Measurements from ENCODE around the gene NIPAL1. TPM values are rescaled to one million over a fixed set of nuclear protein-coding genes. Genes with fewer than 3 reads are reported as not detected.
A peak's percentile ranks its signal among the peaks of the same experiment; 100 is the strongest.
"Not testable (repeated sequence)": the region's sequence is repeated elsewhere in the genome, so short reads cannot be mapped to it uniquely, and the experiment has no call there.

NIPAL1 gene
- total RNA-seq, 6 experiments from 2014 or later = 0.22 to 1.3 (median 0.48) TPM

DNA sequence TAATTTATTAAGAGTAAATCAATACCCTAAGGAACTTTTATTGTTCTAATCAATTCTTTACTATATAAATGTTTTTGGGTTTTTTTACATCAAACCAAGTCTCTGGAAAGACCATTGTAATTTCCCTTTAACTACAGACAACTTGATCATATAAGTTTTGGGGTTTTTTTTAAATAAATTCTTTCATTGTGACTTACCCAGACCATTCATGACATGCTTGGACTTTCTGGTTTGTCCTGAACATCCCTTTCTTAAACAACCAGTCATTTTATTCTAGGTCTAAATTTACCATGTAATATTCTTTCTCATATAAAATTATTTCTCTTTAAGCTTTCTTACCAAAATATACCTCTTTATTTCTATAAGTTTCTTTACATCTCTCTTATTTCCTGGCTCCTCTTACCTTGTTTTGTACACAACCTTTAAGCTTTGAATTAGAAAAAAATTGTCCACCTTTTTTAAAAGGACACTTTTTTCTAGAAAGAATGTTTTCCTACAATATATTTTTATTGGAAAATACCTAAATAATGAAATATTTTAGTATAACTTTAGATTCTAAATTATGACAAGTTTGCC is 8.5 kb upstream of the NIPAL1 start:
- TF ChIP-seq, protein P1, sequence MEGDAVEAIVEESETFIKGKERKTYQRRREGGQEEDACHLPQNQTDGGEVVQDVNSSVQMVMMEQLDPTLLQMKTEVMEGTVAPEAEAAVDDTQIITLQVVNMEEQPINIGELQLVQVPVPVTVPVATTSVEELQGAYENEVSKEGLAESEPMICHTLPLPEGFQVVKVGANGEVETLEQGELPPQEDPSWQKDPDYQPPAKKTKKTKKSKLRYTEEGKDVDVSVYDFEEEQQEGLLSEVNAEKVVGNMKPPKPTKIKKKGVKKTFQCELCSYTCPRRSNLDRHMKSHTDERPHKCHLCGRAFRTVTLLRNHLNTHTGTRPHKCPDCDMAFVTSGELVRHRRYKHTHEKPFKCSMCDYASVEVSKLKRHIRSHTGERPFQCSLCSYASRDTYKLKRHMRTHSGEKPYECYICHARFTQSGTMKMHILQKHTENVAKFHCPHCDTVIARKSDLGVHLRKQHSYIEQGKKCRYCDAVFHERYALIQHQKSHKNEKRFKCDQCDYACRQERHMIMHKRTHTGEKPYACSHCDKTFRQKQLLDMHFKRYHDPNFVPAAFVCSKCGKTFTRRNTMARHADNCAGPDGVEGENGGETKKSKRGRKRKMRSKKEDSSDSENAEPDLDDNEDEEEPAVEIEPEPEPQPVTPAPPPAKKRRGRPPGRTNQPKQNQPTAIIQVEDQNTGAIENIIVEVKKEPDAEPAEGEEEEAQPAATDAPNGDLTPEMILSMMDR (IDR thresholded peaks at IDR 0.05) = no peak
- Mint-ChIP-seq H3K4me1 (ENCODE audit: low read depth) (no peaks in the 10 kb centered on the region), H3K4me3 (no peak overlapping the region), H3K36me3 (ENCODE audit: low read depth) (no peaks in the 10 kb centered on the region), H3K27me3 (ENCODE audit: insufficient read depth) (no peaks in the 10 kb centered on the region; the same call in 1 of the 2 replicates), H3K27ac (no peak overlapping the region), H3K9me3 (peaks cover 25% of the 10 kb centered on the region)
- no peak for DNase-seq

- H3K4me1 Mint-ChIP-seq (ENCODE audit: low read depth); H3K4me3 Mint-ChIP-seq: not testable (repeated sequence)
These were observed 5.7 kb upstream of the NIPAL1 start for GRCh38 chr4:48010906-48011305.

GRCh38 chr4:48011722-48012121 is 4.8 kb upstream of the NIPAL1 start:
- TF ChIP-seq, protein P1 (IDR thresholded peaks at IDR 0.05) = no peak
- peaks cover 16% of the 10 kb centered on the region for H3K9me3 Mint-ChIP-seq
- DNase-seq = no peak
- no peak overlapping the region for H3K27ac Mint-ChIP-seq
- peaks cover 6% of the 10 kb centered on the region for H3K4me1 Mint-ChIP-seq (ENCODE audit: low read depth)
- H3K36me3 Mint-ChIP-seq (ENCODE audit: low read depth) = no peaks in the 10 kb centered on the region
- peaks cover 3% of the 10 kb centered on the region; the same call in 1 of the 2 replicates for H3K27me3 Mint-ChIP-seq (ENCODE audit: insufficient read depth)
- H3K4me3 Mint-ChIP-seq = no peak overlapping the region

More at GRCh38 chr4:48010906-48011305, 5.7 kb upstream of the NIPAL1 start:
- H3K9me3 Mint-ChIP-seq = peaks cover 24% of the 10 kb centered on the region
- not testable (repeated sequence) for H3K27ac Mint-ChIP-seq; H3K36me3 Mint-ChIP-seq (ENCODE audit: low read depth); H3K27me3 Mint-ChIP-seq (ENCODE audit: insufficient read depth); DNase-seq

GRCh38 chr4:48012824-48013223 is 3.7 kb upstream of the NIPAL1 start:
- TF ChIP-seq, protein P1 (IDR thresholded peaks at IDR 0.05) = no peak
- Mint-ChIP-seq H3K36me3 (ENCODE audit: low read depth) (no peaks in the 10 kb centered on the region), H3K27ac (no peak overlapping the region), H3K27me3 (ENCODE audit: insufficient read depth) (peaks cover 5% of the 10 kb centered on the region; the same call in 1 of the 2 replicates), H3K4me3 (no peak overlapping the region), H3K4me1 (ENCODE audit: low read depth) (peaks cover 10% of the 10 kb centered on the region), H3K9me3 (peaks cover 8% of the 10 kb centered on the region; the same call in 1 of the 2 replicates)
- DNase-seq = no peak

GRCh38 chr4:48015216-48015615 is 1.4 kb upstream of the NIPAL1 start:
- TF ChIP-seq, protein P1 (IDR thresholded peaks at IDR 0.05) = no peak
- Mint-ChIP-seq H3K27ac (no peak overlapping the region), H3K27me3 (ENCODE audit: insufficient read depth) (peaks cover 5% of the 10 kb centered on the region), H3K4me3 (no peak overlapping the region), H3K4me1 (ENCODE audit: low read depth) (peaks cover 10% of the 10 kb centered on the region), H3K9me3 (no peaks in the 10 kb centered on the region), H3K36me3 (ENCODE audit: low read depth) (no peaks in the 10 kb centered on the region)
- DNase-seq = no peak

DNA sequence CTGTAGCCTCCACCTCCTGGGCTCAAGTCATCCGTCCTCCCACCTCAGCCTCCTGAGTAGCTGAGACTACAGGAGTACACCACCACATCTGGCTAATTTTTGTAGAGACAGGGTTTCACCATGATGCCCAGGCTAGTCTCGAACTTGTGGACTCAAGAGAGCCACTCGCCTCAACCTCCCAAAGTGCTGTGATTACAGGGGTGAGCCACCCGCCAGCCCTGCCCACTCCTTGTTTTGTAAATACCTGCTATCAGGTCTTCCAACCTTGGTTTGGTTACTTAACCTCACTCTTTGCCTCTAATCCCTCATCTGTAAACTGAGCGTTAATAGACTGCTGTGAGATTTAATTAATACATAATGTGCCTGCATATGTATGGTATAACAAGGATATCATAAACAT is 894 bp upstream of the NIPAL1 start:
- Mint-ChIP-seq H3K4me3 (peak overlapping the region; percentile 86), H3K27ac (no peak overlapping the region), H3K4me1 (ENCODE audit: low read depth) (peaks cover 10% of the 10 kb centered on the region), H3K27me3 (ENCODE audit: insufficient read depth) (peaks cover 5% of the 10 kb centered on the region), H3K9me3 (no peaks in the 10 kb centered on the region), H3K36me3 (ENCODE audit: low read depth) (no peaks in the 10 kb centered on the region)
- DNase-seq = no peak
- TF ChIP-seq, protein P1 (IDR thresholded peaks at IDR 0.05) = no peak

All from HFFc6 (cell line).